ENCODE measurements around the gene PPP1R1C.
A peak's percentile ranks its signal among the peaks of the same experiment; 100 is the strongest.
"Not testable (repeated sequence)": the region's sequence is repeated elsewhere in the genome, so short reads cannot be mapped to it uniquely, and the experiment has no call there.

Gene PPP1R1C, protein sequence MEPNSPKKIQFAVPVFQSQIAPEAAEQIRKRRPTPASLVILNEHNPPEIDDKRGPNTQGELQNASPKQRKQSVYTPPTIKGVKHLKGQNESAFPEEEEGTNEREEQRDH

DNA sequence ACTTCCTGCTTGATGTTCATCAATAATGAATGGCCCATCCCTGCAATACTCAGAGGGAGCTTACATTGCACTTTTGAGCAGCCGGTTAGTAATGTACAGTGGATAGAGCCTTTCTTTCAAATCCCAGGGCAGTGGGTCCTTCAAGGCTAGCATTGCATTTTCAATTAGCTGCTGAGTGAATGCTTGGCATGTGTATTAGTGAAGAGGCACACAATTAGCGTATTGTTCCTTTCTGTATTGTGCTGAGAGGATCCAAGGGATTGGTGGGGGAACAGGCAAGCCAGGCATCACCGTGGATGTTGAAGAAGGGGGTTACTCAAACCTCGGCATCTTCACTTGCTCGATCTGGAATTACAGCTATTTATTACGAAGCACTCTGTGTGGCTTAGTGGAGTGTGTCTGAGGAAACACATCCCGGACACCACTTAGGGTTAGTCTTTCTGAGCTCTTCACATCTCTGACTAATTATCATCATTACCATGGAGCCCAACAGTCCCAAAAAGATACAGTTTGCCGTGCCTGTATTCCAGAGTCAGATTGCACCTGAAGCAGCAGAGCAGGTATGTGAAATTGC, at the start of gene PPP1R1C:
TSS of gene PPP1R1C (plus strand) at position 222 of the 574 bp plus-strand sequence. CDS start at position 480, 258 bp downstream.
- DNase-seq = no peak

DNA sequence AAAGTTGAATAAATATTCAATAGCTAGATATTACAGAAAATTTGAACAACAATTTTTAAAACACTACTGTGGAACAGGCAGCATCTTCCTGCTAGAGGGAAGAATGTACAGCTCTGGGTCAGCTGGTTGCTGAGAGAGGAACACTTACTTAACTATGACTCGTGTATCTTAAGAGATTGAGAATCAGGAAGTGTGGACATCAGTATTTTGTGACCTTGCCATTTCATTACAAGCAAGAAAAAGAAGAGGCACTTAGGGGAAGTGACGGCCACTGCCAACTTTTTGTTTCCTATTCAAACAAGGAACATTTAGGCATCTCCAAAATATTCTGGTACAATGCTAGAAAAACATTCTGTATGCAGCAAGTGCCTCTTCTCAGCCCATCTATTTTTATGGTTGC, 48.2 kb upstream of the PPP1R1C start:
- DNase-seq = no peak

DNA sequence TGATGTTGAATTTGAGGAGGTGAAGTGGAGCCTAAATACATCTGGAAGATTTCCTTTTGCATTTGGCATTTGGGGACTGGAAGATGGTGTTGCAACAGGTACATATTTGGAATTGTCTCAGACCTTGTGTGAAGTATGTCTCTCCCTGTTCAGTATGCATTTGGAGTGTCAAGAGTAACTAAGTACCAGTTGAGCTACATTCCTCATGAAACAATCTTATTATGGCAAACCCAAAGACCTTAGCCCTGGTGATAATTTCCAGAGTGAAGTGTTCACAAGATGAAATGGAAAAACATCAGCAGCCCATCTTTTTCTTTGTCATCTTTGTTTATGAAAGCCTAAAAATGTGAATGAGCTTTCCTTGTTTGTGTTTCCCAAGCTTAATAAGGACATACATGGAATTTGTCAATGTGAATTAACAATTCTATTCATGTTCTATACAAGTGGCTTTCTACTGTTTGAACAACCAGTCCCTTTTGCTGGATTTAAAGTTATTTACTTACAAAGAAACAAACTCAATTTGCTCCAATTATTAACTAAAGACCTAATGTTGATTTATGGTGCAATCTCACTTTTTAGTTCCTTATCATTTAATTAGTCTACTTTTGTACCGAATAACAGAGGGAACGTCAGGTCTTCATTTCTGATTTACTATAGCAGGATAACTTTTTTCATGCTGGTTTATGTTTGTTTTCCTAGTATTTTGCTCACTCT, 42.1 kb upstream of the PPP1R1C start:
- DNase-seq = no peak

DNA sequence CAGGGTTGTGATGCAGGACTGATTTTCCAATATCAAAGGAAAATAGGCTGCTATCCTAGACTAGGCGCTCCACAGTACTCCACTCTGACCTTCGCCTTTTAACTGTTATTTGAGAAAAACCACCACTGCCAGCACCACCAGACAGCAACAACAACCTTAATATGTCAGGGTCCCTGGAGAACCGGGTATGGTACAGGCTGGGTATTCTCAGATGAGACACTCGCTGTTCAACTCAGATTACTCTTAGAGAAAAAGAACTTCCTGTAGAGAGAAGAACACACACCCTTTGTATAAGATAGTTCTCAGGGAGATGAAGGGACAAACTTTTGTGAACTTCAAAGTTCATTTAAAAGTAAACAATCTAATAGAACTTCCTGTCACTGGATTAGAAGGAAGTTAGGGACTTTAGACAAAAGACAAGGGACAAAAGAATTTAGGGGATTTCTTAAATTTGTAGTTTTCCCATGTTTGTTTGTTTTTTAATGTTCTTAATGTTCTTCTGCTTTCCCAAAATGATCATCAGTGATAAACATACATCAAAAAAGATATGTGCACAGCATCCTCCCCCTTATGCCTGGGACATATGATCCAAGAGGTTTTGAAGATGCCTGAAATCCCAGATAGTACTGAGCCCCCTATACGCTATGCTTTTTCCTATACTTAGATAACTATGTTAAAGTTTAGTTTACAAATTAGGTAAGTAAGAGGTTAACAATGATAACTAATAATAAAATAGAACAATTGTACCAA, 41.3 kb upstream of the PPP1R1C start:
- DNase-seq = no peak

DNA sequence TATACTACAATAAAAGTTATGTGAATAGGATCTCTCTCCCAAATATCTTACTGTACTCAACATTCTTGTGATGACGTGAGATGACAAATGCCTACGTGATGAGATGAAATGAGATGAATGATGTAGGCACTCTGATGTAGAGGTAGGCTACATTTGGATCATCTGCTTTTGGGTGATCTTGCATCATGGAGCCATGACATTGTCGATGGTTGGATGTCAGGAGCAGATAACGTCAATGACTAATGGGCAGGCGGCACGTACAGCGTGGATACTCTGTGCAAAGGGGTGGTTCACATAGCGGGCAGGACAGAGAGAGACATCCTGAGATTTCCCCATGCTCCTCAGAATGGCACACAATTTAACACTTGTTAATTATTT, 40.8 kb upstream of the PPP1R1C start:
- DNase-seq = no peak

DNA sequence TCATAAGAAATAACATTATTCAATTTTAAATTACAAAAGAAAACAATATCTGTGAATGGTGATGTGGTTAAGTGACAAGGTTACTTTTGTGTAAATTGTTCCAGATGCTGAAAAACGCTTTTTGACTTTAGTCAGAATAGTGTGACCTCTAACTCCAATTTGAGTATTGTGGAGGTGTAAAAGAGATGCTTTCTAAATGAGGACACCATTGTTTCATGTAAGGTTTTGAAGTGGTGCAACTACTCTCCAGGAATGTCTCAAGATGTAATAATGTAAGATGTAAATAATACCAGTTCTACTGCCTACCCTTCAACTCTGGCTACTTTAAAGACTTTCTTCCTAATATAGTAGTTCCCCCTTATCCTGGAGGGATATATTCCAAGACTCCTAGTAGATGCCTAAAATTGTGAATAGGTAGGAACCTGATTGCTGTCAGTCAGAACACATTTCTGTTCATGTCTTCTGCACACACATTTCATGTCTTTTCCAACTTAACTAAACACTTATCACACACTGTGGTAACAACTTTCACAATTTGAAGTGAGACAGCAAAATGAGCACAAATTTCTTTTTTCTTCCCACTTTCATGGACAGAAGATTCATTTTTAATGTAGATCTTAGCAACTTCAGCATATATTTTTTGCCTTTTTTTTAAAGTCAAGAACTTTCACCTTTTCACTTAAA, 39.1 kb upstream of the PPP1R1C start:
- no peak for DNase-seq

DNA sequence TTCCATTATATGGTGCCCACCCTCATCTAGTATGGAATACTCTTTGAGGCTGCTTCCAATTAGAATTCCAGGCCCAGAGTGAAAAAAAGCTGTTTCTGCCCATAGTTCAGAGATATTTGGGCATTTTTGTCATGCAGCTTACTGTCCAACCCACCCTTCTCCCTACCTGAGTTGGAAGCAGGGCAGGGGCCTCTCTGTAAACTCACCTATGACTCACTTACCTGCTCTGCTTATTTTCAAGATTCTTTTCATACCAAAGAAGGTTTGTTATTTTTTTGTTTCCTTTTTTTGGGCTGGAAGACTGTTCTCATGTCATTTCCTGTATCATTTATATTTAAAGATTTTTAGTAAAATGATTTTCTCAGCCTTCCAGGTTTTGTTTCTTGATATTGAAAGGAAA, 38.4 kb upstream of the PPP1R1C start:
- no peak for DNase-seq

DNA sequence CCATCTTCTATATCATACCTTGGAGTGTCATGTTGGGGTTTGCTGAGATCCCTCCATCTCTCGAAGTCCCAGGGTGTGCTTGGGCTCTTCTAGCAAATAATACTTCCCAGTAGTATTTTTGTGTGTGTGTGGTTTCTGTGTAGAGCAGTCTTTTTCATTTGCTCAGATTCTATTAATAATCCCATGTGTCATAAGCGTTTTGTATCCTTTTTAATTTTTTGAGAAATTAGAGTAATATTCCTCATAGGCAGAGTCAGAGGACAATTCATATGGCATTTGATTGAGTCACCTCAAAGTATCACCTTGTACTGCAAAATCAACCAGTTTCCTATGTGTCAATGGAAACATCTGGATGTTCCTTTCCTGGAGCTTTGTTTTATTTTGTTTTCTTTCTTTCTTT, 37.4 kb upstream of the PPP1R1C start:
- DNase-seq = no peak

DNA sequence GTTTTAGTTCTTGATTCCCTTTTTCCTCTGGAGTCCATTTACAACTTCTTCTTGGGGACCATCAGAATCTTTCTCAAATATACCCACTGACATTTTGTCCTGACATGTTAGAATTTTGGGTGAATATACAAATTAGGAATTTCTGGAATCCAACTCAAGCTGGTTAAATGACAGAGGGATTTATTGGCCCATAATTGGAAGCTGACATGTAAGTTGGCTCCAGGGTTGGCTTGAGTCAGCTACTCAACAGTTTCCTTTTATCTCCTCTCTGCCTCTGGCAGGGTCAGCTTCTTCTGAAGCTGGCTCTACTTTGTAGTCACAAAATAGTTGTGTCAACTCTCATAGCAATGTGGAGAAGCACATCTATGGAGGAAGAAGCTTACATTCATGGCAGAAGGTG, 36.6 kb upstream of the PPP1R1C start:
- DNase-seq = no peak

DNA sequence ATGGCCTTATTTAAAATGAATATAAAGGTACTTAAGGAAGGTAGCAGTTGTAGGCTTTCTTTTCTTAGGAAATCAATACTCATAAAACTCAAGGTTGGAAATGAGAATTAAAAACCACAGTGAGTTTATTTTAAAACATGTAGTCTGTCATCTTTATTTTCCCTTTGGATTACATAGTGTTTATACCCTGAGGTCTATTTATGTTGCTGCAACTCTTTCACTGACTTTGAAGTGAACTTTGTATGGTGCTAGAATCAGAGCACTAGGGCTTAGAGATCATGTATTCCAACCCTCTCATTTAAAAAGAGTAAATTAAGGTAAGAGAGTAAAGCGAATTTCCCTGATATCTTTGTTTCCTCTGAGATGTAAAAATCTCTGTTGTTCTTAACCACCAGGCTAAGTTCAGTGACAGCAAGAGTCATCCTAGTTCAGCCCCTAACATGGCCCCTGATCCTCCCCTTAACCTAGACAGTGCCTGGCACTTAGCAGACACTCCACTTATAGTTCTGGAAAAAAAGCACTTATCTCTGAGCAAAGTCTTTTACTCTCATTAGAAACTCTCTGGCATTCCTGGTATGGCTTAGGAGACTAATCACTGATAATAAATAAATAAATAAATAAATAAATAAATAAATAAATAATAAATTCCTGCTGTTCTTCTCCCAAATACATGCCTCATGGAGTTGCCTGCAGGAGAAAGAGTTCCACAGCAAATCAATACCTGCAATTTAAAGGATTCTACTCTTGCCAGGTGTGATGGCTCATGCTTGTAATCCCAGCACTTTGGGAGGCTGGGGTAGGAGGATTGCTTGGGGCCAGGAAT, 33.0 kb upstream of the PPP1R1C start:
- DNase-seq = no peak

DNA sequence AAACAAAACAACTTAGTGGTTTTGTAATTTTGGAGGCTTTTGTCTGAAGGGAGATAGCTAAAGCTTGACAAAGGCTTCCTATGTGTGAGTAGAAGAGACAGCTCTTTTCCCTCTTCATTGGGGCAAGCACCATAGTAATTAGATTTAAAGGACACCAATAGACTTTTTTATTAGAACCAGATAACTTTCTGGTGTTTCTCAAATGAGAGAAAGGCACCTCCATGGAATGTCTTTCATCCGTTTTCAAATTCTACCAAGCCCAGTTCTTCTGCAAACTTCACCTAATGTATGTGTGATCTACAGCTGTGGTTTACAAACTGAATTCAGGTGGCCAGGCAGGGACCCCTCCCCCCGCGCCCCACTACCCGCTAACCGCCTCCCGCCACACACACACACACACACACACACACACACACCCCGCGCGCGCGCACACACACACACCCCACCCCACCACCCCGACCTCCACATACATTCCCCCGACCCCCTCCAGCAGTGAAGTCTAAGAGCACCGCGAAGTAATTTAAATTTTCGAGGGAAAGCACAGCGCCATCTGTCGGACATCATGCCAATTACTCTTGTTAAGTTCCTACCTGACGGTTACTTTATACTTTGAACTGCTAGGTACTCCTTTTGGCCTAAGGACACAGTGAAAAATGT, 31.6 kb upstream of the PPP1R1C start:
- DNase-seq = peak; percentile 57

DNA sequence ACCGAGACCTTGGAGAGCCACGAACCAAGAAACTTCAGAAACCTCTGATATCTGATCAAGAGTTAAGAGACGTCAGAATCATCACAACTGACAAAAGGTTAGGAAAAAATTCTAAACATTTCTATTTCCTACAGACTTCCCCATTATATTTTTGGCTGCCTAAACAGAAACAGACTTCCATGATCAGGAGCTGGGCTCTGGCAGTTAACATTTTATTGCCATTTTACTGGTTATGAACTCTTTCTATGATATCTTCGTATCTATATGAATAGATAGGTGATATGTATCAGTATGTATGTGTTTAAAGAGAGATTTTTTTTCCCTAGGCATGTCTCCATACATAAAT, 31.1 kb upstream of the PPP1R1C start:
- no peak for DNase-seq

DNA sequence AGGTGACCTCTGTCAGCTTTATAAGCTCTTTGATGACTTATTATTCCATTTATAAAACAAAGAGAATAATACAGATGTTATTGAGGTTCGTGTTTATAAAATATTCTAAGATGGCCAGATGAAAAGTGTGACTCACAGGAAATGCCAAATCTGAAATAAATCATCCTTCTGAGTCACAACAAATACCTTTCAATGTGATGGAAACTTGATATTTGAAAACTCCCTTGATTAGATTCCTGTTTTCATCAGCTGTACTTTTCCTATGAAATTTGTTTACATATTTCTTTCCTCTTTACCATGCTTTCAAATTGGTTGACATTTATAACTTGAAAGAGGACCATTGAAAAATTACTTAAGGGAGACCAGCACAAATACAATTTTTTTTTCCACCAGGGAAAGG, 30.6 kb upstream of the PPP1R1C start:
- DNase-seq = no peak

DNA sequence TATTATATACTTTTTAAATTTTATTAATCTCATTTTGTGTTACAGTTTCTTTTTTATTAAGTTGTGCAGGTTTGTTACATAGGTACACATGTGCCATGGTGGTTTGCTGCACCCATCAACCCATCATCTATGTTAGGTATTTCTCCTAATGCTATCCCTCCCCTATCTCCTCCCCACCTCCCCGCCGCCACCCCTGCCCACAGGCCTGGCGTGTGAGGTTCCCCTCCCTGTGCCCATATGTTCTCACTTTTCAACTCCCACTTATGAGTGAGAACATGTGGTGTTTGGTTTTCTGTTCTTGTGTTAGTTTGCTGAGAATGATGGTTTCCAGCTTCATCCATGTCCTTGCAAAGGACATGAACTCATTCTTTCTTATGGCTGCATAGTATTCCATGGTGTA, 29.8 kb upstream of the PPP1R1C start:
- DNase-seq = not testable (repeated sequence)

DNA sequence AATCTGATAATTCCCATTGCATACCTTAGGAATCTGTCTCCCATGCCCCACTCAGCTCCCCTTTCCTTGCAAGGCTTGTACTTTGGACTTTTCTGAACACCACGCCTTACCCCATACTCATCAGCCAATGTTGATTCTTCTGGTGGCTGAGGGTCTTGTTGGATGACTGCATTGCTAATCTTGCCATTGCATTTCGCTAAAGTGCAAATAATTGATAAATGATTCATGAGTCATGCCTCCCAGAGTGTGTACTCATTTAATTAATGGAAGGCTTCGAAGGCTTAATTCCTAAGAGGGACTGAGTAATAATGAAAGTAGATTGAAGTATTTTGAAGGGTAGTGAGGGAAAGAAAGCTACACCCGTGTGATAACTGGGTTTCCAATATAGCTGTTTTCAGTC, 28.0 kb upstream of the PPP1R1C start:
- no peak for DNase-seq

DNA sequence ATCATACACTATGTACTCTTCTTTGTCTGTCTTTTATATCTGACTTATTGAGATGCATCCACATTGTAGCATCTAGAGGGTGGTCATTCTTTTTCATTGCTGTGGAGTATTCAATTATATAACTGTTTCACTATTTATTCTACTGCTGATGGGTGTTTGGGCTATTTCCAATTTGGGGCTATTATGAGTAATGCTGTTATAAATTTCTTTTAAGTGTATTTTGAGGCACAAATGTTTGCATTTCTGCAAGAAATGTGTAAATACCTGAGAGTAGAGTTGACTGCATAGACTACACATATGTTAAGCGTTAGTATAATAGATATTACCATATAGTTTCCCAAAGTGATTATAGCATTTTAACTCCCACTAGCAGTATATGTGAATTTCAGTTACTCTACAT, 26.9 kb upstream of the PPP1R1C start:
- no peak for DNase-seq

DNA sequence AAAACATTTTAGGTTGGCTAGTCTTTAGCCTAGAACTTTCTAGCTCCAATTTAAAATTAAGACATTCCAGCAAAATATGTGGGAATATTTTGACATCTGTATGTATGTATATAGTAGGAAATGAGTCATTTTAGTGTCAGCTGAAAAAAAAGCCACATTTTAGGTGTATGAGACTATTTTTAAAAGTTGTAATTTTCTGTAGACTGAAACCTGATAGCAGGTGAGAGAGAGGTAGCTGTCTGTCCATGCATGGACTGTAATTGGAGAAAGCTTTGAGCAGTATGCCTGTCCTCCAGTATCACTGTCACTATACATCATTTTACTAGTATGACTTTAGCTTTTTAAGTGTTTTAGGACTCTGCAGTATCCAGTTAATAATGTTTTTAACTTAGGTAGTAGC, 26.1 kb upstream of the PPP1R1C start:
- DNase-seq = no peak

DNA sequence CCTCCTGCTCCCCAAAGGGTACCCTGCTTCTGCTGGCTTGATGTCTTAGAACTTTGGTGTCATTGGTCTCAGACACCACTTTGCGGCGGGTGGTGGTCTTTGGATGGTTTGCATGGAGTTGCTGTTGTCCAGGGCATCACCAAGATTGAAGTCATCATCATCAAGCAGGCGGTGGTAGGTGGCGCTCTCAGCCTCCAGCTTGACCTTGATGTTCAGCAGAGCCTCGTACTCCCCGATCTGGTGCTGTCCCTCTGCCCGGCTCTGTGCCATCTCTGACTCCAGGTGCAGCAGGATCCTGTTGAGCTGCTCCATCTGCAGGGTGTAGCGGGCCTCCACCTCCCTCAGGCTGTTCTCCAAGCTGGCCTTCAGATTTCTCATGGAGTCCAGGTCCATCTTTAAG, 24.5 kb upstream of the PPP1R1C start:
- not testable (repeated sequence) for DNase-seq

DNA sequence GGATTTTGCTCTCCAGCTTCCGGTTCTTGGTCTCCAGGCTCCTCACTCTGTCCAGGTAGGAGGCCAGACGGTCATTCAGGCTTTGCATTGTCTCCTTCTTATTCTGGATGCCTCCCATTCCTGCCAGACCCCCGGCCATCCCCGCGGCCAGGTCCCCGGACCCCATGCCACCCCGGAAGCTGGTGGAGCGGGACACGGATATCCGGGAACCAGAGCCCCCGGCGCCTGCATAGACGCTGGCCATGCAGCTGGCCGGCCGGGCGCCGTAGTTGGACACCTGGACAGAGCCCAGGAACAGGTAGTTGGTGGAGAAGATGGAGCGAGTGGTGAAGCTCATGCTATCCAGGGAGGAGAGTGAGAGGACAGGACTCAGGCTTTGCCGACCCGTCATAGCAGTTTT, 23.5 kb upstream of the PPP1R1C start:
- DNase-seq = no peak

DNA sequence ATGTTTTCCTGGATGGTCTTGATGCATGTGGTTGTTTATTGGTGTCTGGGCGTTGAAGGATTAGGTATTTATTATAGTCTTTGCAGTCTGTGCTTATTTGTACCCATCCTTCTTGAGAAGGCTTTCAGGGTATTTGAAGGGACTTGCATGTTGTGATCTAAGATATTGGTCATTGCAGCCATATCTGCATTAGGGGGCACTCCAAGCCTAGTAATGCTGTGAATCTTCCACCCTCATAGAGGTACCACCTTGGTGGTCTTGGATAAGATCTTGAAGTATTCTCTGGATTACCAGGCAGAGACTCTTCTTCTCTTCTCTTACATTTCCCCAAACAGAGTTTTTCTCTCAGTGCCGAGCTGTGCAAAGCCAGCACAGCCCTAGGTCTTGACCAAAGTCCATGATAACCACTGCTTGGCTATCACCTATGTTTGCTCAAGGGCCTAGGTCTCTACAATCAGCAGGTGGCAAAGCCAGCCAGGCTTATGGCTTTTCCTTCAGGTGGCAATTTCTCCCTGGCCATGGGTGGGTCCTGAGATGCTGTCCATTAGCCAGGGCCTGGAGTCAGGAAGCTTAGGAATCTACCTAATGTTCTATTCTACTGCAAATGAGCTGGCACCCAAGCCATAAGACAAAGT, 15.4 kb upstream of the PPP1R1C start:
- no peak for DNase-seq

DNA sequence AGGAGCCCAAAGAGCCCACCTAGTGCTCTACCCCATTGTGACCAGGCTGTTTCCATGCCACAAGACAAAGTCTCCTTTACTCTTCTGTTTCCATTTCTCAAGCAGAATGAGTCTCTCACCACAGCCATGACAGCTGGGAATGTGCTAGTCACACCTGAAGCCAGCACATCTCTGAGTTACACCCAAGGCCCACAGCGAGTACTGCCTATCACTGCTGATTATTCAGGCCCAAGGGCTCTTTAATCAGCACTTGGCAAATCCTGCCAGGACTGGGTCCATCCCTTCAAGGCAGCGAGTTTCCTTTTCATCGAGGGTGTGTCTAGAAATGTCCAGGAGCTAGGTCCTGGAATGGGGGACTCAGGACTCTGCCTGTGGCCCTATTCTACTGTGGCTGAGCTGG, 14.6 kb upstream of the PPP1R1C start:
- DNase-seq = no peak
